ENCODE measurements around the gene RASL12.

- no peak for TF ChIP-seq CTCF (IDR thresholded peaks at IDR 0.05; ENCODE audit: insufficient read depth, low read length)
- TF ChIP-seq POLR2AphosphoS5 (IDR thresholded peaks at IDR 0.05; ENCODE audit: low read depth), result no peak
These were observed 33.1 kb downstream of the RASL12 start for GRCh38 chr15:65034719-65035118.
